Glomerular visceral epithelial cell (primary cell): Measurements from ENCODE around the gene FAM20C.

ENCODE experiments used
- DNase-seq: peaks from one replicate; pipeline ENCODE4 v3.0.0-alpha.2; 2016; ENCODE audit errors: extremely low spot score

The FAM20C gene

GRCh38 chr7:226281-226895 is 34.0 kb downstream of the FAM20C start:
- DNase-seq, result peak; percentile 85

DNA sequence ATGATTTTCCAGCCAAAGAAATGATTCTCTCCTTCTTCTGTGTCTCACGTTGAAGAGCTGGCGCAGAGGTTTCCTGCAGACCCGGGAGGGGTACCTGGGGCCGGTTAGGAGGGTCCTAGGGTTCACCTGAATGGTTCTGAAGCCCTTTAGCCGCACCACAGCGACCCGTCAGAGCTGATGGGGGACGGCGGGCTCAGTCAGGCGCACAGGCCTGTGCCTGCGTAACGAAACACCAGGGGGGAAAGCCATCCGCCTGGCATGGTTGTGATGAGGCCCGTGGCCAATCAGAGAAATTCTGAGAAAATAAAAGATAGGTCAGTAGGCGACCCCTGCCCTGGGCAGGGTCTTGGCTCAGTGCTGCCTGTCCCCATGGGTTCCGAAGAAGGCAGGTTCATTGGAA is 35.6 kb downstream of the FAM20C start:
- DNase-seq, result no peak

DNA sequence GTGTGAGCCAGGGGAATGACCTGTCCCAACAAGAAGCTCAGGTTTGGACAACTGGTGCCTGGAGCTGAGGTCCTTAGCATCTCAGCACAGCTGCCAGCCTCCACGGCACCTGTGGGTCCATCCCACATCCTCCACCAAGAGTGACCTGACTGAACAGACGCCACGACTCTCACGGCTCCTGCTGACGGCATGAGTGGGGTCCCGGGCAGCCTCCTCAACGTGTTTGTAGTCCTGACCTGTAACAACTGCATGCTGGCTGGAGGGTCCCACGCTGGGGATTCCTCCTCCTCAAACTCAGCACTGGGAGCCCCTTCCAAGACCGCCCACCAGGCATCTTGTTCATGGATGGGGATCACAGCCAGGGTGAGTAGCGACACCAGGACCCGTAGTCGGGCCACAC is 36.2 kb downstream of the FAM20C start:
- no peak for DNase-seq

DNA sequence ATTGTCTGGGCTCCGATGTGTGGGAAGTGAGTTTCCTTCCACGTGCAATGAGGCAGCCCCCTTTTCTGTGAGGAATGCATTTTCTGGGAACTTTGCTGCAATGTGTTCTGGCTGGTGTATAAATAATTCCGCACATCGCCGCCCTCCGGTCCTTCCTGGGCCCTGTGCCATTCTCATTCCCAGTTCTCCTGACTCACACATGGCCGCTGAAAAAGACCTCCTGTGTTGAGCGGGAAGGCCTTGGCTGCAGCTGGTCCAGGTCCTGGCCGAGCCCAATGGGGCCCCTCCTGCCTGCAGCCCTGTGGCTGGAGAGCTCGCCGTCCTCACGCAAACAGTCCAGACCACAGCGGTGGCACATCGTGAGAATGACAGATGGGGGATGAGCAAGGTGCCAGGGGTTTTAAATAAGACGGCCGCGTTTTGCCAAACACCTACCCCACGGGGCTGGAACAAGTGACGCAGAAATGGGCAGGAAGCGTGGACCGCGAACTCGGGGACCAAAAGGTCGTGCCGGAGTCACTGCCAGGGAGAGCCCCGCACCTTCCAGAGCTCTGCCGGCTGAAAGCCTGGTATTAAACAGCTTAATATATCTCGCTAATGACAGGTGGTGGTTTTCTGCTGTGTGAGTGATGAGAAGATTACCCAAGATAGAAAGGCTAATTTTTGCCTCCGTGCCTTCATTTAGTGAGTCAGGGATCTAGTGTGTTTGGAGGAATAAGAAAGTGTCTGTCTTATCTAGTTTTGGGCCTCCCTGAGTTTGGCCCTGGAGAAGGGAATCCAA is 37.0 kb downstream of the FAM20C start:
- DNase-seq, result peak; percentile 93

- DNase-seq, result no peak
These were observed 37.9 kb downstream of the FAM20C start for GRCh38 chr7:230274-230673.

GRCh38 chr7:231030-231857 is 38.9 kb downstream of the FAM20C start:
- peak; percentile 69 for DNase-seq

- DNase-seq, result no peak
These were observed 39.5 kb downstream of the FAM20C start for GRCh38 chr7:231858-232246.

DNA sequence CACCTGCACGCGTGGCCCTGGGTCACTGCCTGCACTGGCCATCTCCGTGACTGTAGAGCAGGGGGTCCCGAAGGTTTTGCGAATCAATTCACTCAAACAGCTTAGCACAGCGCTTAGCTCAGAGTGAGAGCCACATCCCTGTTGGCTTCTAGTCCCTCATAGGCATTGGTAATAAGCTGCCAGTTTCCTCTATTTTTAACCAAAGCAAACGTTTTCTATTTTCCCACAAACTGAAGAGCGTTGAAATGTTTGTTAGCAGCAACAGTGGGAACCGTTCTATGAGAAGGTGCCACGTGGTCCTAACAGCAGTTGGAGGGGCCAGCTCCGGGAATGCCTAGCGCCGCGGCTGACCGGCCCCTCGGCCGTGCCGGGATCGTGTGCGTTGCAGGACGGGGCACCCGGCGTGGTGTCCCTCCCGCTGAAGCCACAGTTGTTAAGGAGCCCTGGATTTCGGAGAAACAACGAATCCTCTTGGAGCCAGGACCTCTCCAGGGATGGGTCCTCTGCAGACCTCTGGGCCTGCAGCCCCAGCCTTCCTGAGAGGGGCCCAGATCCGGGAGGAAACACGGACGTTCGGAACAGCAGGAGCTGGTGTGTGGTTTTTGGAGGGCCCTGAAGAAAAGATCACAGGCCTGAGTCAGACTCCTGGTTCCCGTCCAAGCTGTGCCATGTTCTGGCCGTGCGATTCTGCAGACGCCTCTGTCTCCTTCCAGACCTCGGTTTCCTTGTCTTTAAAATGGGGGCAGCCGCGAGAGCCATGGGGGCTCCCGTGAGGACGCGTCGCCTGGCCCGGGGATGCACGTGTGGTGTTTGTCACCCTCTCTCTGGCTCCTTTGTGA is 40.3 kb downstream of the FAM20C start:
- DNase-seq, result no peak

GRCh38 chr7:233249-234035 is 41.1 kb downstream of the FAM20C start:
- DNase-seq, result no peak

- DNase-seq, result no peak
These were observed 41.8 kb downstream of the FAM20C start for GRCh38 chr7:234051-234707.

DNA sequence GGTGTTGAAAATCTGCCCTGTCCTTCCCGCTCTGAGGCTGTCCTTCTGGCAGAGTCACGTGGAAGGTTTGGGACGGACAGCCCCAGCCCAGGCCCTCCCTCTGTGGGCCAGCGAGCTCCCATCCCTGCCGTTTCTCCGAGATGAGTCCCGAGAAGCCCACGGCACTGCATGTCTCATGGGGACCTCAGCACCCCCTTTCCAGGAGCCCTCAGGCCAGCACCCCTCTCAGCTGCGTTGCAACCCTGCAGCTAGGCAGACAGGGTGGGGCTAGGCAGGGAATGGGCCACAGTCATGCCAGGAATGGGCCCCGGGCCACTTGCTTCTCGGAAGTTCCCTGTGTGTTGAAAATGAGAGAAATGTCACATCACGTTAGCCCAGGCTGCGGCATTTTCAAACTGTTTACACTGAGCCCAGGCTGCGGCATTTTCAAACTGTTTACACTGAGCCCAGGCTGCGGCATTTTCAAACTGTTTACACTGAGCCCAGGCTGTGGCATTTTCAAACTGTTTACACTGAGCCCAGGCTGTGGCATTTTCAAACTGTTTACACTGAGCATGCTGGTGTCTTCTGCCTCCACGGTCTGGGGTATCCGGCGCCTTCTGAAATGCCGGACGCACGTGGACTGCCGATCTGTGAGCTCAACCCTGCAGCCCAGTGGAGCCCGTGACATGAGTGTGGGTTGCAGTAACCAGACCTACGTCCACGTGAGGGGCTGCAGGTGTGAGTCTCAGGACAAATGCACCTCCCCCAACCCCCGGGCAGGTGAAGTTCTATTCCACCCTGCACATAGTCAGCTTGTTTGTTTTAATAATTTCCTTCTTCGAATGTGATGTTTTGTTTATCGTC is 42.6 kb downstream of the FAM20C start:
- DNase-seq, result no peak

DNA sequence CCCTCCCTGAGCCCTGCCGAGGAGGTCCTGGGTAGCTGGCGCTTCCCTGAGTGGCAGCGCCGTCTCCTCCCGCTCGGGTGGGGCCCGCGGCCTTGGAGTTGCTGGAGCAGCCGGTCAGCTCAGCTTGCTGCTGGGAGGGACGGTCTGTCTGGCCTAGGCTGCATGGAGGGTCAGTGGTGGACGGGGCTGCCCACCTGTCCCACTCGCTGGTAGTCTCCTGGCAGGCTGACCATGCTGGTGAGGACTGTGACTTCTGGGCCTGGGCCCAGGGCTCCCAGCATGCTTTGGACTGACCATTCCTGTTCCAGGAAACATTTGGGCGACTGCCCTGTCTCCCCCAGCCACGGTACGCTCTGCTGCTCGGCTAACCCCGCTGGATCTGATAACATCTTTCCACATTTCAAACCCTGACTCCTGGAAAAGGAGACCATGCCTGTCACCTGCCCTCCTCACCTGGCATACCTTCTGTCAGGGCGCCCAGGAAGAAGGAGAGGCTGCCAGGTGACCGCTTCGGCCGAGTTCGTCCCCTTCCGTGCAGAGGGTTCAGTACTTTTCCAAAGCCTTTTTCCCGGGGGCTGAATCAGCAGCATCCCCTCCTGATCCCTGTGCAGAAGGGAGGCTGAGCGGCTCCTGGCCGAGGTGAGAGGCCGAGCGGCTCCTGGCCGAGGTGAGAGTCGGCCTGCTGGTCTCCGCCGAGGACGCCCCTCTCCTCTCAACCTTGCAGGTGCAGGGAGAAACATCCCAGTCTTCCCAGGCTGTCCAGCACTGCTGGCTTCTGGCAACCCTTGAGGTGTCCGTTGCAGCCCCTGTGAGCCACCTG is 43.4 kb downstream of the FAM20C start:
- DNase-seq, result no peak

DNA sequence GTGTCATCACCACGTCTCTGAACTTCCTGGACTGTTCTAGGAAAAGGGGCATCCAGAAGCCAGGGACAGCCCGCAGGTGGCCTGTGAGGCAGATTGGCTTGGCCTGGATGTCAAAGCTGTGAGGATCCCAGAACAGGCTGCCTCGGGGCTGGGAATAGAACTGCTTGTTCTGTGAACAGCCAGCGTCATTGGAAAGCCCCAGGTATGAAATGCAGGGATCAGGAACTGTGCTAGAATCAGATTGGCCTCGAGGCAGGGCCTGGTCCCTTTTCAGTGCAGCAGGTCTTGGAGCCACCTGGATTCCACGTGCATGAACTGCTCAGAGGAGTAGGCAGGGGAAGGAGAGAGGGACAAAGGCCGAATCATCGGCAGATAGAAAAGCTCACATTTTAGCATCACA is 44.6 kb downstream of the FAM20C start:
- DNase-seq, result no peak

DNA sequence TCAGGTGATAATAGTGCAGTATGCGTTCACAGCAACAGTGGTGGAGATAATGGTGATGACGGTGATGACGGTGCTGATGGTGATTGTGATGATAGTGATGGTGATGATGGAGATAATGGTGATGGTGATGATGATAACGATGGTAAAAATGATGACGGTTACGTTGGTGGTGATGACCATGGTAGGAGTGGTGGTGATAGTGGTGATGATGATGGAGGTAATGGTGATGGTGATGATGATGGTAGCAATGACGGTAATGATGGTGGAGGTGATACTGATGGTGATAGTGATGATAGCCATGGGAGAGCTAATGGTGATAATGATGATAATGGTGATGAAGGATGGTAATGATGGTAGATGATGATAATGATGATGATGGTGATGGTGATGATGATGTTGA is 45.0 kb downstream of the FAM20C start:
- DNase-seq, result no peak

GRCh38 chr7:240146-240676 is 47.8 kb downstream of the FAM20C start:
- no peak for DNase-seq

DNA sequence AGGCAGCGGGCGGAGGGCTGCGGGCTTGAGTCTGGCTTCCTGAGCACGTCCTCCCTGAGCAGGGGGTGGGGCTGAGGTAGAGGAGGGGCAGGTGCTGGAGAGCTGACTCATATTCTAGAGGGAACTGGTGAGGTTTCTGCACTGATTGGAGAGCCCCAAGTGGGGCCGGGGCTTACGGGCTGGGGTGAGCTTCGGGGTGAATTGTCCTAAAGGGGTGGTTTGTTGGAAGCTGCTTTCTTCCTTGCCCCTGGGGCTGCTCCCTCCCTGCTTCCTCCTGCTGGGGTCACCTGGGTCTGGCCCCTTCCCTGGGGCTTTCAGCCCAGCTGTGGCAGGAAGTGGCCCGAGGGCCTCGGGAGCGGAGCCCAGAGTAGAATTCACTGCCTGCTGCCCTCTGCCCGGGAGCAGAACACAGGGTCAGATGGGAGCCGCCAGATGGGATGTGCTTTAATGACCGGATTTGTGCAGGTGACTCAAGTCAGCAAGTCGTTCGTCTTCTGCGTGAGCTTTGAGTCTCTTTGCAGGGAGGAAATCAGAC is 48.6 kb downstream of the FAM20C start:
- DNase-seq, result peak; percentile 35

GRCh38 chr7:241513-241912 is 49.1 kb downstream of the FAM20C start:
- DNase-seq, result no peak
